T follicular helper cell (primary cell): ENCODE data around the gene SERPINB8.

ENCODE experiments used
- DNase-seq: peaks from one replicate; pipeline ENCODE4 v3.0.0-alpha.2; 2020; ENCODE audit warnings: low read depth

SERPINB8 gene

DNA sequence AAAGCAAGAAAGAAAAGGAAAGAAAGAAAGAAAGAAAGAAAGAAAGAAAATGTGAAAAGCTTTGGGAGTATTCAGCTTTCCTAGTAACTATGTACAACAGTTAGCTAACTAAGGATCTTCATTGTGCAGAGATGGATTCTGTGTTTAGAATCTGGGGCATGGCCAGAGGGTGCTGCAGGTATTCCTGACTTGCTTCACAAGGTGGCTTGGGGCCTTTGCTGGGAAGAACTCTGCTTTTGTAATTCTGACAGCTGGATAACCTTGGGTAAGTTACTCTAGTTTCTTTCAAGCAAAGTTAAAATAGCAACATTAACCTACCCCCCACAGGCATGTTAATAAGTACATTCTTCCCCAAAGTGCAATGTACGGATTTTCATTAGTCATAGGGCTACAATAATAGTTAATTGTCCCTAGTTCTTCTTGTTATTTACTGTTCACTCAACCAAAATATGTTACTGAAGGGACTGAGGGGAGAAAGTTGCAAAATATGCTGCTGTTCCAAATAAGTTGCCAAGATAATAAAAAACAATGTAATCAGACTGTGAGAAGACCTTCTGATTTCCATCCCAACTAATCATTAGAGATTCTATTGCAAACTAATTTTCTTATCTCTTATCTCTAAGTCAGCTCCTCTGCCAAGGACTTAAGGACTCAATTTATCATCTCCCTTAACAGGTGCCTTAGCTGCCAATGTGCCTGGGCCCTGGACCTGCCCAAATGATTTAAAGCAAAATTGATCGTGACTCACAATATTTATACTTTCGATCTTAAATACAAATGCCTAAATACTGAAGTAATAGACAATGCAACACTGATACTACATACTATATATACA lies 50.3 kb downstream of the SERPINB8 start:
- DNase-seq = no peak

DNA sequence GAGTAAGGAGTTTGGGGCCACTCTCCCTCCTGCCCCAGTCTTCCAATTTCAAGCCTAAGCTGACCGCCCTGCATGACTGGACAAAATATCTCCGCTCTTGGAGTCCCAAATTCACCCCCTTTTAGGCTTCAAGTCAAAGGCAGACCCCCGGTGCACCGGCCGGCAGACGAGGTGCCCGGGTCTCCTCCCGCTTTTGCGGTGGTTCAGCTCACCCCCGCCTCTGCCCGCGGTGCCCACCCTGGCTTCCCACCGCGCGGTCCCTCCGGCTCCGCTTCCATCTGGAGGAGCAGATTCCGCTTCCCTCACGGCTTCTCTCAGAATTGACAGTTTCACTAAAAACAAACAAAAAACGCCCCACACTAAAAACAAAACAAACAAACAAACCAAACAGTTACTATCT lies 56.5 kb downstream of the SERPINB8 start:
- no peak for DNase-seq

DNA sequence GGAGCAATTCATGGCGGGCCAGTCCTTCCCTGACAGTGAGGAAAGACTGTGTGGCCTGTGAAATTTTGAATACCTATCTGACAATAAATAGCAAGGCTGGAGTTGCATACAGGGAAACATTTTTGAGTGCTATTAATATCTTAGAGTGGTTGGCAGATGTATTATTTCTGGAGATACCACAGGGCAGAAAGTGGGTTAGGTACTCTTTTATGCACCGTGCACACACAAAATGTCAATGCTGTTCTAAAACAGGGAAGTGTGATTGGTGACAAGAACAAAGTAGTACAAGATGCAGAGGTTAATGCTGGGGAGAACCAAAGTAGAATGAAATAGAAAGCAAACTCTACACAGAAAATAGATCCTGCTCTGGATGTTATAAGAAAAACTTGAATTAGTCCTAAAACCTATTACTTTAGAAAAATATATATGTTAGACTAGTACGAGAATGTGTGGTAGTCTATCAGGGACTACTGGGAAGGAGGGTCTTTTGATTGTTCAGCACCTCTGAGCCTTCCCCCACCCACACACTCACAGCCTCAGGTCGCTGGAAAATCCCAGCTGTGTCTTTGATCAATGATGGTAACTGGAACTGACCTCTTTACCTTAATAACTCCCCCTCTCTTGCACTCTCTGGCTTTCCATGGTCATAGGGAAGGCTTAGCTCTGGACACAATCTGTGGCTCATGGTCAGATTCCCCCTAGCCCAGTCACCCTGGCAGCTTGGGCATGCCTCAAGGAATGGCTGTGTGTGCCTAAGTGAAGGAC lies 58.2 kb downstream of the SERPINB8 start:
- no peak for DNase-seq

DNA sequence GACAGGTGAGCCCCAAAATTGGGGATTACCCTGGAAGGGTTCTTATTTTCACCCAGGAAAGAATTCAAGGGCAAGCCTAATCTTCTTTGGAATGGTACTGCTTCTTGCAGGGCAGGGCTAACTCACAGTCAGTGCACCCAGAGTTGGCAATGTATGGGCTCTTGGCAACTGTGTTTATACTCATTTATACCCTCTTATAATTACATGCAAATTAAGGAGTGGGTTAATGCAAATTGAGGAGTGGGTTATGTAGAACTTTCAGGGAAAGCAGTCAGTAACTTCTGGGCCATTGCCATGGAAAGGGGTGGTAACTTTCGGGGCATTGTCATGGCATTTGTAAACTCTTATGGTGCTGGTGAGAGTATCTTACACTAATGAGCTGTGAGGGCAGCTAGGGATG lies 59.2 kb downstream of the SERPINB8 start:
- no peak for DNase-seq

DNA sequence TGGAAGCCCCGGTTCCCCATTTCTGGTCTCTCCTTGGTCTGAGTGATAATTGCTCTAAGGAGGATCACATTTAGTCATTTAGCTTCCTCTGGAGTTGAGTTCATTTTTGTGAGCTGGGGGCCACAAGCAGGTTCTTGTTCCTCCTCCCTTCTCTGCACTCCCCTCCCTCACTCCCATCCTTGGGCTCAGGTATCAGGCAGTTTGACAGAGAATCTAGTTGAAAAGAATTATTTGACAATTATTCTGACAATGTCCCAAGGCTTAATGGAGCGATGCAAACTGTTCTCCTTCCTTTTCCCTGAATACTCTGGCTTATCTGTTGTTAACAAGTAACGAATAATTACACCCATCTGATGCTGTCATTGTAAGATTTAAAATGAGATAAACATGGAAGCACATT lies 61.5 kb downstream of the SERPINB8 start:
- no peak for DNase-seq

DNA sequence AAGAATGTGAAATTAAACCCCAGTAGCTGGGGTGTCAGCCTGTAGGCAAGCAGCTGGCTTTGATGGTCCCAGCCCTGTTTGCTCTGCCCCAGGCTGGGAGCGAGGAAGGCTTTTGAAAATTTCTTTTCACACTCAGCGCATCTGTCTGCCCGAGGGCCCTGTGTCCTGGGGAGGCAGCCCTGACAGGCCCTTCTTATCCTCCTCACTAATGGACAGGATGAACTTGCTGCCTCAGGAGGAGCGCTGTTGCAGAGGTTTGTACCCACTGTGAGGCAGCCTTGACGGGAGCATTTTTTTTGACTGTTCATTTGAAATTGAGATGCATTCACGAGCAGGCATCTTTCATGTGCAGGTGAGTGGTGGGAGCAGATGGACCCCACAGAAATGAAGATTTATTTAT lies 62.4 kb downstream of the SERPINB8 start:
- DNase-seq = no peak

DNA sequence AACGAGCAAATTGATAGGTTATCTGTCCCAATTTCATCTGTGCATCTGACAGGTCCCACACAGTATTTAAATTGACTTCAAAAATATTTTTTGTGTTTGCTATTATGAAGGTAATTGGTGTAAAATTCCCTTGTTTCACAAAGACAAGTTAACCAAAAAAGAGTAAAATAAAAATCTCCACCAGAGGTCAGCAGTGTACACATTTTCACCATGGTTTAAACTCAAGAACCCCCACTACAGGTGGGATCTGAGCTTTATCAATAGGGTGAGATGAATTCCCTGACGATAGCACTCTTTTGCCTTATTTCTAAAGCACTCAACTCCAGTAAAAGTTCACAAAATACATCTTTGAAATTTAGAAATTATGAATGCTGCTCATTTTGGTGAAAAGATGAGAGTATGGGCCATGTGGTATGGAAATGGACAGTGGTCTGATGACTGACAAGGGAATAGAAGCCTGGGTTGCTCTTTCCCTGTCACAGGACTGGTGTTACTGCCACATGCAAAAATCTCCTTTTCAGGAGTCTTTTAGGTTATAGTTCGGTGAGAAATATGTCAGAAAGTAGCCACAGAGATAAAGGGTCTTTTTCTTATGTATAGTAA lies 68.0 kb downstream of the SERPINB8 start:
- no peak for DNase-seq
